ENCODE results near the gene CCIN.

CCIN gene

GRCh38 chr9:36143245-36143641, 25.9 kb upstream of the CCIN start:
- no peak for TF ChIP-seq EZH2 (IDR thresholded peaks at IDR 0.05; ENCODE audit: borderline replicate concordance, low read depth, low read length, severe bottlenecking)
- TF ChIP-seq, protein P1, sequence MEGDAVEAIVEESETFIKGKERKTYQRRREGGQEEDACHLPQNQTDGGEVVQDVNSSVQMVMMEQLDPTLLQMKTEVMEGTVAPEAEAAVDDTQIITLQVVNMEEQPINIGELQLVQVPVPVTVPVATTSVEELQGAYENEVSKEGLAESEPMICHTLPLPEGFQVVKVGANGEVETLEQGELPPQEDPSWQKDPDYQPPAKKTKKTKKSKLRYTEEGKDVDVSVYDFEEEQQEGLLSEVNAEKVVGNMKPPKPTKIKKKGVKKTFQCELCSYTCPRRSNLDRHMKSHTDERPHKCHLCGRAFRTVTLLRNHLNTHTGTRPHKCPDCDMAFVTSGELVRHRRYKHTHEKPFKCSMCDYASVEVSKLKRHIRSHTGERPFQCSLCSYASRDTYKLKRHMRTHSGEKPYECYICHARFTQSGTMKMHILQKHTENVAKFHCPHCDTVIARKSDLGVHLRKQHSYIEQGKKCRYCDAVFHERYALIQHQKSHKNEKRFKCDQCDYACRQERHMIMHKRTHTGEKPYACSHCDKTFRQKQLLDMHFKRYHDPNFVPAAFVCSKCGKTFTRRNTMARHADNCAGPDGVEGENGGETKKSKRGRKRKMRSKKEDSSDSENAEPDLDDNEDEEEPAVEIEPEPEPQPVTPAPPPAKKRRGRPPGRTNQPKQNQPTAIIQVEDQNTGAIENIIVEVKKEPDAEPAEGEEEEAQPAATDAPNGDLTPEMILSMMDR (IDR thresholded peaks at IDR 0.05; ENCODE audit: borderline replicate concordance, extremely low read depth, low read length, poor library complexity, severe bottlenecking): no peak
- Histone ChIP-seq H3K4me2 (ENCODE audit: insufficient read depth, low read length) (no peak overlapping the region), H3K4me3 (ENCODE audit: low read depth in 1 of 2, low read length in 2 of 2) (no peak overlapping the region), H3K9ac (ENCODE audit: low read depth, low read length) (no peak overlapping the region), H3K79me2 (ENCODE audit: insufficient read depth, low read length) (no peaks in the 10 kb centered on the region), H3K9me3 (ENCODE audit: insufficient read depth, low read length, severe bottlenecking) (no peaks in the 10 kb centered on the region), H3K27ac (ENCODE audit: low read length) (no peak overlapping the region), H4K20me1 (ENCODE audit: insufficient read depth, low read length) (0 out of 2 replicates have a peak, but pooled peaks cover 2% of the 10 kb centered on the region), H3K4me1 (ENCODE audit: insufficient read depth, low read length) (peaks cover 22% of the 10 kb centered on the region), H3K36me3 (ENCODE audit: insufficient read depth, low read length) (no peaks in the 10 kb centered on the region), H2AFZ (ENCODE audit: low read depth, low read length) (no peak overlapping the region), H3K27me3 (ENCODE audit: insufficient read depth, low read length, poor library complexity) (no peaks in the 10 kb centered on the region)
- DNase-seq (no peak), ATAC-seq (ENCODE audit: insufficient read depth, low read depth) (no peak)

DNA sequence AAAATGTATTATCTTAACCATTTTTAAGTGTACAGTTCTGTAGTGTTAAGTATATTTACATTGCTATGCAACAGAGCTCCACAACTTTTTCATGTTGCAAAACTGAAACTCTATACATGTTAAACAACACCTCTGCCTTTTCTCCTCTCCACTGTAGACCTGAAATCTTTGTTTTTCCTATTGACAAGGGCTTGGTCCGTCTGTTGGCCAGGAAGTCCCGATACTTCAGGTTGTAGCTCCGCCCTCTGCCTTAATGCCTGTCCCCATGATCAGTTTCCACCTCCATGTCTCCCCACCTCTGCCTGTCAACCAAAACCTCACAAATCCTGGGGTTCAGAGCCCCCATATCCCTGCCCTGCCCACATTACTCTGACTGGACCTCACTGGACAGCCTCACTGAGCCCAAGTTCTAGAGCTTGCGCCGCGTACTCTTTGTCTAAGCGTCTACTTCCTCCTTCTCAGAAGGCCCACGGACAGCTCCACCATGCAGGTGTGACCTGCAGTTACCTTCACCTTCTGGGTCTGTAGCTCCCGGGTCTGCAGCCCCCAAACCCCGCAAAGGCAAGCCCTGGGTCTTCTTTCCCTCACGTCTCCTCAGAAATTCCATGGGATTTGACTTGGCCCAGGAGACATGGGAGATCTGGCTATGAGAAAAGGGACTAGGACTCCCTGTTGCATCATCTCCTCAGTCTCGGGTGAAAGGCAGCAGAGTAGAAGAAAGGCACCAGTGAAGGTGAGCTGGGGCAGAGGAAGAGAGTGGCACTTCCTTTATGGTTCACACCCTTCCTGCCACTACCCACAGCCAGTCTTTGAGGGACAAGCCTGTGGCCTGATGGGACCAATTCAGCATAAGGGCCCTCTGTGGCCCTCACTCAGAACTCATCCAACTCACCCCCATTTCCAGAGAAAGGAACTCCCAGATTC, 24.6 kb upstream of the CCIN start:
- TF ChIP-seq EZH2 (IDR thresholded peaks at IDR 0.05; ENCODE audit: borderline replicate concordance, low read depth, low read length, severe bottlenecking): no peak
- Histone ChIP-seq H3K27ac (ENCODE audit: low read length) (no peak overlapping the region), H3K36me3 (ENCODE audit: insufficient read depth, low read length) (no peaks in the 10 kb centered on the region), H3K4me1 (ENCODE audit: insufficient read depth, low read length) (peaks cover 21% of the 10 kb centered on the region), H3K9me3 (ENCODE audit: insufficient read depth, low read length, severe bottlenecking) (no peaks in the 10 kb centered on the region), H3K4me3 (ENCODE audit: low read depth in 1 of 2, low read length in 2 of 2) (no peak overlapping the region), H3K79me2 (ENCODE audit: insufficient read depth, low read length) (no peaks in the 10 kb centered on the region), H3K27me3 (ENCODE audit: insufficient read depth, low read length, poor library complexity) (no peaks in the 10 kb centered on the region), H3K4me2 (ENCODE audit: insufficient read depth, low read length) (no peak overlapping the region), H4K20me1 (ENCODE audit: insufficient read depth, low read length) (no peaks in the 10 kb centered on the region), H2AFZ (ENCODE audit: low read depth, low read length) (no peak overlapping the region), H3K9ac (ENCODE audit: low read depth, low read length) (no peak overlapping the region)
- ATAC-seq (ENCODE audit: insufficient read depth, low read depth) (no peak), DNase-seq (no peak)

DNA sequence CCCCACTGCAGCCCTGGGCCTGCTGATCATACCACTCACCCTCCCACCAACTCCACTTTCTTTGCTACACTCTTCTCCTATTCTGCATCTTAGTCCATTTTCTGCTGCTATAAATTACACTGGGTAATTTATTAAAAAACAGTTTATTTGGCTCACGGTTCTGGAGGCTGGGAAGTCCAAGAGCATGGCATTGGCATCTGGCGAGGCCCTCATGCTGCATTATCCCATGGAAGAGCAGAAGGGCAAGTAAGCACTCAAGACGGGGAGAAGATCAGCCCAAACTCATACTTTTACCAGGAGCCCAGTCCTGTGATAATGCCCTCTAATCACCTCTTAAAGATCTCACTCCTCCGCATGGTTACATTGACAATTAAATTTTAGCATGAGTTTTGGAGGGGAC, 23.2 kb upstream of the CCIN start:
- Histone ChIP-seq H3K9ac (ENCODE audit: low read depth, low read length) (no peak overlapping the region), H3K27me3 (ENCODE audit: insufficient read depth, low read length, poor library complexity) (no peaks in the 10 kb centered on the region), H3K4me3 (ENCODE audit: low read depth in 1 of 2, low read length in 2 of 2) (no peak overlapping the region), H2AFZ (ENCODE audit: low read depth, low read length) (no peak overlapping the region), H3K36me3 (ENCODE audit: insufficient read depth, low read length) (no peaks in the 10 kb centered on the region), H3K27ac (ENCODE audit: low read length) (no peak overlapping the region), H3K9me3 (ENCODE audit: insufficient read depth, low read length, severe bottlenecking) (no peaks in the 10 kb centered on the region), H3K4me2 (ENCODE audit: insufficient read depth, low read length) (no peak overlapping the region), H4K20me1 (ENCODE audit: insufficient read depth, low read length) (no peaks in the 10 kb centered on the region), H3K79me2 (ENCODE audit: insufficient read depth, low read length) (no peaks in the 10 kb centered on the region), H3K4me1 (ENCODE audit: insufficient read depth, low read length) (peaks cover 12% of the 10 kb centered on the region)
- ATAC-seq (ENCODE audit: insufficient read depth, low read depth) (no peak), DNase-seq (no peak)
- no peak for TF ChIP-seq EZH2 (IDR thresholded peaks at IDR 0.05; ENCODE audit: borderline replicate concordance, low read depth, low read length, severe bottlenecking)
- TF ChIP-seq, protein P1 (IDR thresholded peaks at IDR 0.05; ENCODE audit: borderline replicate concordance, extremely low read depth, low read length, poor library complexity, severe bottlenecking): no peak

GRCh38 chr9:36146651-36147050, 22.5 kb upstream of the CCIN start:
- Histone ChIP-seq H3K4me1 (ENCODE audit: insufficient read depth, low read length) (peaks cover 16% of the 10 kb centered on the region), H3K9me3 (ENCODE audit: insufficient read depth, low read length, severe bottlenecking) (no peaks in the 10 kb centered on the region), H3K4me2 (ENCODE audit: insufficient read depth, low read length) (no peak overlapping the region), H3K27me3 (ENCODE audit: insufficient read depth, low read length, poor library complexity) (no peaks in the 10 kb centered on the region), H3K27ac (ENCODE audit: low read length) (no peak overlapping the region), H4K20me1 (ENCODE audit: insufficient read depth, low read length) (no peaks in the 10 kb centered on the region), H3K9ac (ENCODE audit: low read depth, low read length) (no peak overlapping the region), H3K79me2 (ENCODE audit: insufficient read depth, low read length) (no peaks in the 10 kb centered on the region), H3K36me3 (ENCODE audit: insufficient read depth, low read length) (no peaks in the 10 kb centered on the region), H3K4me3 (ENCODE audit: low read depth in 1 of 2, low read length in 2 of 2) (no peak overlapping the region), H2AFZ (ENCODE audit: low read depth, low read length) (no peak overlapping the region)
- no peak for TF ChIP-seq EZH2 (IDR thresholded peaks at IDR 0.05; ENCODE audit: borderline replicate concordance, low read depth, low read length, severe bottlenecking)
- TF ChIP-seq, protein P1 (IDR thresholded peaks at IDR 0.05; ENCODE audit: borderline replicate concordance, extremely low read depth, low read length, poor library complexity, severe bottlenecking): no peak
- ATAC-seq (ENCODE audit: insufficient read depth, low read depth) (no peak), DNase-seq (no peak)

Data from DND-41 (cell line).